Endometrium (tissue), 2 donors: ENCODE data around the gene PGD.
"Not testable (repeated sequence)": the region's sequence is repeated elsewhere in the genome, so short reads cannot be mapped to it uniquely, and the experiment has no call there.

ENCODE experiments used
- FAIRE-seq: peaks from 2 replicates; lab custom pipeline; 2012; peaks lifted over from hg19 to GRCh38; lab: Jason Lieb, UNC
- donor health status: control.
- donor health status: control.

The PGD gene

GRCh38 chr1:10399444-10399941, 629 bp downstream of the PGD start:
- FAIRE-seq: no peak

GRCh38 chr1:10400013-10400412, 1.1 kb downstream of the PGD start:
- no peak for FAIRE-seq

- FAIRE-seq: no peak
Measured at GRCh38 chr1:10401281-10401680, 2.4 kb downstream of the PGD start.

GRCh38 chr1:10402729-10403274, 3.9 kb downstream of the PGD start:
- FAIRE-seq: no peak

DNA sequence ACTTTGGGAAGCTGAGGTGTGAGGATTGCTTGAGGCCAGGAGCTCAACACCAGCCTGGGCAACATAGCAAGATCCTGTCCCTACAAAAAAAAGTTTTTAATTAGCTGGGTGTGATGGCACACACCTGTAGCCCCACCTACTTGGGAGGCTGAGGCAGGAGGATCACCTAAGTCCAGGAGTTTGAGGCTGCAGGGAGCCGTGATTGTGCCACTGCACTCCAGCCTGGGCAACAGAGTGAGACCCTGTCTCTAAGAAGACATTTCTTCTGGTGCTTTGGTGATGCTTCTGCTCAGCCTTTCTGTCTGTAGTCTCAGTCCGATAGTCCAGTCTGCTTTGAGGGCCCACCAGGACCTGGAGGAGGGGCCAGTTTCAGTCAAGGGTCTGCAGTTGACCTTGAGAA, 8.3 kb downstream of the PGD start:
- FAIRE-seq: no peak

- FAIRE-seq: no peak
Measured at GRCh38 chr1:10415211-10415930, 16.5 kb downstream of the PGD start.

GRCh38 chr1:10415967-10416366, 17.1 kb downstream of the PGD start:
- not testable (repeated sequence) for FAIRE-seq

GRCh38 chr1:10418741-10419140, 19.9 kb downstream of the PGD start:
- not testable (repeated sequence) for FAIRE-seq

- FAIRE-seq: no peak
Measured at GRCh38 chr1:10419351-10419750, 20.5 kb downstream of the PGD start.

- no peak for FAIRE-seq
Measured at GRCh38 chr1:10421637-10422036, 22.8 kb downstream of the PGD start.

- no peak for FAIRE-seq
Measured at GRCh38 chr1:10424034-10424433, 25.2 kb downstream of the PGD start.

DNA sequence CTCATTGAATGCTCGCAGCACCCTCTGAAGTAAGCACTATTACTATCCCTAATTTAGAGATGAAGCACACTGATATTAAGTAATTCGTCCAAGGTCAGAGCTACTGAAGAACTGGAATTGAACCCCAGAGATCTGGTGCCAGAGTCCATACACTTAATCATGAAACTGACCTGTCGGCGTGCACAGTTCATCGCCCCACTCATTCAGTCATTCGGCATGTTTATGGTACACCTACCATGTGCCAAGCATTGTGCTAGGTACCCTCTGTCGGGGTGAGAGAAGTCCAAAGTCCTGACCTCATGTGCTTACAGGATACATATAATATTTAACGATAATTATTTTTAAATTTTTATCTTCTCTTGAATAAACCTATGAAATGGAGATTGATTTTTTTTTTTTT, 25.8 kb downstream of the PGD start:
- no peak for FAIRE-seq

GRCh38 chr1:10425826-10426534, 27.1 kb downstream of the PGD start:
- not testable (repeated sequence) for FAIRE-seq

DNA sequence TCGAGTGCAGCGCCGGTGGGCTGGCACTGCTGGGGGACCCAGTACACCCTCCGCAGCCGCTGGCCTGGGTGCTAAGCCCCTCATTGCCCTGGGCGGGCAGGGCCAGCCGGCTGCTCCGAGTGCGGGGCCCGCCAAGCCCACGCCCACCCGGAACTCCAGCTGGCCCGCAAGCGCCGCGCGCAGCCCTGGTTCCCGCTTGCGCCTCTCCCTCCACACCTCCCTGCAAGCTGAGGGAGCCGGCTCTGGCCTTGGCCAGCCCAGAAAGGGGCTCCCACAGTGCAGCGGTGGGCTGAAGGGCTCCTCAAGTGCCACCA, 27.6 kb downstream of the PGD start:
- not testable (repeated sequence) for FAIRE-seq

- FAIRE-seq: no peak
Measured at GRCh38 chr1:10428984-10429383, 30.1 kb downstream of the PGD start.

DNA sequence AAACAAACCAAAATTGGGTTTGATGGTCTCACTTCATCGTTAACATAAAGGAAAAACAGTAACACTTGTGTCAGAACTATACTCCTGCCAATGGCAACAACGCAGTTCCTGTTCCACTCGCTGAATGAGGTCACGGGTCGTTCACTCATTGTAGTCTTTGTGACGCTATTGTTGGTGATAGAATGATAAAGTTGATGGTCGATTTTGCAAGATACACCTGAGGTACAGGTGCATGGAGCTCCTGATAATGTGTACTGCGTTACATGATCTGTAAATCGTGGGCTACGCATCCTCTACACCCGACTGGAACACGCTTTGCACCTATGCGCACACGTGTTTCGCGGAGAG, 31.0 kb downstream of the PGD start:
- no peak for FAIRE-seq

GRCh38 chr1:10430216-10431069, 31.6 kb downstream of the PGD start, which contains the start of gene CENPS:
Gene CENPS (plus strand): TSS chr1:10430433. CDS start chr1:10430518, 85 bp downstream.
- no peak for FAIRE-seq

- no peak for FAIRE-seq
Measured at GRCh38 chr1:10431070-10431730, 32.3 kb downstream of the PGD start.

- FAIRE-seq: no peak
Measured at GRCh38 chr1:10432910-10433700, 34.2 kb downstream of the PGD start.

GRCh38 chr1:10433790-10434189, 34.9 kb downstream of the PGD start:
- no peak for FAIRE-seq

DNA sequence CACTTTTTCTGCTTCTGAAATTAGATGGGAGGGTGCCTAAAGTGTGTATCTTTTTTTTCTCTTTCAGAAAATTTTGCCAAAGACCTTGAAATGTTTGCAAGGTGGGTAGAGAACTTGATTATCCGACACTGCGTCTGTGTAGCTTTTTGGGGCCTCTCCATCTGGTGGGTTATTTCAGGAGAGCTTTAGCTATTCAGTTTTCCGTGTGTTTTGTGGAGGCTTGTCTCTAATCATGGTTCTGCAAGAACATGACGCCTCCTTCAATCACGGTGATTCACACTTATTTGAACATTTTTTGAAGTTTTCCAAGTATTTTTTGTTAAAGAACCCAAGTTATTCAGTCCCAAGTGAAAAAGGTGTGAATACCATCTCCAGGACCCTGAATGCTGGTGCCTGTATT, 35.7 kb downstream of the PGD start:
- FAIRE-seq: no peak
